ENCODE data around the gene TNFSF9.
"Not testable (repeated sequence)": the region's sequence is repeated elsewhere in the genome, so short reads cannot be mapped to it uniquely, and the experiment has no call there.

Gene TNFSF9

GRCh38 chr19:6532244-6532999 lies 1.6 kb downstream of the TNFSF9 start:
- no peak for DNase-seq (ENCODE audit: low read depth)

GRCh38 chr19:6533000-6533328 lies 2.1 kb downstream of the TNFSF9 start:
- no peak for DNase-seq (ENCODE audit: low read depth)

- no peak for DNase-seq (ENCODE audit: low read depth)
Measured at GRCh38 chr19:6533746-6534418, 3.1 kb downstream of the TNFSF9 start.

DNA sequence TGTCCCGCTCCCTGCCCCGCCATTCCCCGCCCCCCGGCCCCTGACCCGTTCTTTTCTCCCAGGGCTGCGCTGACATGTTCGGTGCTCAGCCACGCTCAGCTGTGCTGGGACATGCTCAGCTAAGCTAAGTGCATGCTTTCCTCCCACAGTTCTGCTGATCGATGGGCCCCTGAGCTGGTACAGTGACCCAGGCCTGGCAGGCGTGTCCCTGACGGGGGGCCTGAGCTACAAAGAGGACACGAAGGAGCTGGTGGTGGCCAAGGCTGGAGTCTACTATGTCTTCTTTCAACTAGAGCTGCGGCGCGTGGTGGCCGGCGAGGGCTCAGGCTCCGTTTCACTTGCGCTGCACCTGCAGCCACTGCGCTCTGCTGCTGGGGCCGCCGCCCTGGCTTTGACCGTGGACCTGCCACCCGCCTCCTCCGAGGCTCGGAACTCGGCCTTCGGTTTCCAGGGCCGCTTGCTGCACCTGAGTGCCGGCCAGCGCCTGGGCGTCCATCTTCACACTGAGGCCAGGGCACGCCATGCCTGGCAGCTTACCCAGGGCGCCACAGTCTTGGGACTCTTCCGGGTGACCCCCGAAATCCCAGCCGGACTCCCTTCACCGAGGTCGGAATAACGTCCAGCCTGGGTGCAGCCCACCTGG lies 3.7 kb downstream of the TNFSF9 start:
- DNase-seq (ENCODE audit: low read depth): no peak

DNA sequence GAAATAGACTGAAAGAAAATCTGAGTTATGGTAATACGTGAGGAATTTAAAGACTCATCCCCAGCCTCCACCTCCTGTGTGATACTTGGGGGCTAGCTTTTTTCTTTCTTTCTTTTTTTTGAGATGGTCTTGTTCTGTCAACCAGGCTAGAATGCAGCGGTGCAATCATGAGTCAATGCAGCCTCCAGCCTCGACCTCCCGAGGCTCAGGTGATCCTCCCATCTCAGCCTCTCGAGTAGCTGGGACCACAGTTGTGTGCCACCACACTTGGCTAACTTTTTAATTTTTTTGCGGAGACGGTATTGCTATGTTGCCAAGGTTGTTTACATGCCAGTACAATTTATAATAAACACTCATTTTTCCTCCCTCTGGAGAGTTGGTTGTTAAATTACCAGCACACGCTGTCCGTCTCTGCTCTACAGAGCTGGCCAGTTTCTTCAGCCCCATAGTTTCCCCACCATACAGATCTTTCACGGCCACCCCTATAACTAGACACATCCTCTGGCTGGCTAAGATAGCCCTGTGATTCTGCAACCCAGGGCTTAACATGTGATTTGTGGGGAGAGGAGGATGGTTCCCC lies 4.8 kb downstream of the TNFSF9 start:
- no peak for DNase-seq (ENCODE audit: low read depth)

GRCh38 chr19:6539514-6539913 lies 8.7 kb downstream of the TNFSF9 start:
- DNase-seq (ENCODE audit: low read depth): no peak

DNA sequence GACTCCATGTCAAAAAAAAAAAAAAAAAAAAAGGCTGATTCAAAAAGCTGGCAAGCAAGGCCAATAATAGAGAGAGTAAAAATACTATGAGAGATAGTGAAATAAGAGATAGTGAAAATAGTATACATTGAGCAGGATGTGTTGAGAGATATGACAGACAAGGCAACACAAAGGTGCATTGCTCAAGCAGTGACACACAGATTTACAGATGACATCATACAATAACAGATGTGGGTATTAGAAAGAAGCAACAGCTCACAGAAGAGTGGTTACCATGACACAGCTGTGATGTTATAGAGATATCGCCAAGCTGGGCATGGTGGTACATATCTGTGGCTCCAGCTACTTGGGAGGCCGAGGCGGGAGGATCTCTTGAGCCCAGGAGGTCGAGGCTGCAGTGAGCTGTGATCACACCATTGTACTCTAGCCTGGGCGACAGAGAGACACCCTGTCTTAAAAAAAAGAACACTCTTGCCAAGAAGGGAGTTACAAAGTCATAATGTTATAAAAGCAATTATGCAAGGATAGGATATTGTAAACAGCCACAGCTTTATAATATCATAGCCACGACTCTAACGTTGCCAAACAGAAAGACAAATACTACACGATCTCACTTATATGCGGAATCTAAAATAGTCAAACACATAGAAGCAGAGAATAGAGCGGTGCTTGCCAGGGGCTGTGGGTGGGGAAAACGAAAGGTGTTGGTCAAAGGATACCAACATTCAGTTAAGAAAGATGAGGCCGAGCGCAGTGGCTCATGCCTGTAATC lies 10.3 kb downstream of the TNFSF9 start:
- no peak for DNase-seq (ENCODE audit: low read depth)

- DNase-seq (ENCODE audit: low read depth): no peak
Measured at GRCh38 chr19:6543866-6544347, 13.1 kb downstream of the TNFSF9 start.

DNA sequence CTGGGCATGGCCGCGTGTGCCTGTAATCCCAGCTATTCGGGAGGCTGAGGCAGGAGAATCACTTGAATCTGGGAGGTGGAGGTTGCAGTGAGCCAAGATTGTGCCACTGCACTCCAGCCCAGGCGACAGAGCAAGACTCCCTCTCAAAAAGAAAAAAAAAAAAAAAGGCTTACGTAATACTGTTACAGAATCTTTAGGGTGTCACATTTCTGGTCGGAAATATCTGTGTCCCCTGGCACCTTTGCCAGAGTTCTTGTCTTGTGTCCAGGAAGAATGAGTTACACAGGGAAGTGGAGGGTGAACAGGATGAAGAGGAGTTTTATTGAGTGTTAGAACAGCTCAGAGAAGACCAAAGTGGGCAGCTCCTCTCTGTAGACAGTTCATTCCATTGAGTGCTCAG lies 19.9 kb downstream of the TNFSF9 start:
- DNase-seq (ENCODE audit: low read depth): not testable (repeated sequence)

- no peak for DNase-seq (ENCODE audit: low read depth)
Measured at GRCh38 chr19:6551091-6551490, 20.3 kb downstream of the TNFSF9 start.

DNA sequence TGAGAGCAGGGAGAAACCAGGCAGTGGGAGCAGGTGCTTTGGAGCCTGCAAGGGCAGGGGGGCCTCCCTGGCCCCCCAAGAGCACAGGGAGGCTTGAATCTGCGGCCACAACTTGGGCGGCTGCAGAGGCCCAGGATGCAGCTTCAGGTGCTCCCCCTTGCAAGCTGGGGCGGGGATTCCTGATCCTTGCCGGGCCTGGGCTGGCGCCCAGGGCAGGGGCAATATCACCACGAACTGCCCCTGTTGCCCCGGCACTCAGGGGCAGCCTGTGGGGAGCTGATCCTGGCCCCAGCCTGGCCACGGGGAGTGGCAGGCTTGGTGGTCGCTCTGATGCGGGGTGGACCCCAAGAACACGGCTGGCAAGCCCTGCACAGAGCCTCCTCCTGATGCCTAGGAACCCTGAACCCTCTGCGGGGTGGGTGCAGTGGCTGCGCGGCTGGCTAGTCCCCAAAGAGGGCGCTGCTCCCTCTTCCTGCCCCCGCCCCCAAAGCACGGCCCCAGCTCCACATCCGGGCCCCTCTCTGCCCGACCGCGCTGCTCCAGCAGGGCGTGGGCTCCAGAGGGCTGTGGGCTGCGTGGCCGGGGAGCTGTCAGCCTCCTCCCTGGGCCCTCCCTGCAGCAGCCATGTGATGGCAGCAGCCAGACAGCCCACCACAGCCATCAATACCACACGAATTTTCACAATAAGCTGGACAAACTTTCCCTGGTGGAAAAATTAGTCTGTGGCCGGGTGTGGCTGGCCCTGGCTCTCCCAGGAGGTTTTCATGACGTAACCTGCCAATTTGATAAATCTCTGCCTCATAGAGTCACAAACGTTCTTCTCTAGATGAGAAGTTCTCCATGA lies 21.0 kb downstream of the TNFSF9 start:
- peak; percentile 50 for DNase-seq (ENCODE audit: low read depth)

DNA sequence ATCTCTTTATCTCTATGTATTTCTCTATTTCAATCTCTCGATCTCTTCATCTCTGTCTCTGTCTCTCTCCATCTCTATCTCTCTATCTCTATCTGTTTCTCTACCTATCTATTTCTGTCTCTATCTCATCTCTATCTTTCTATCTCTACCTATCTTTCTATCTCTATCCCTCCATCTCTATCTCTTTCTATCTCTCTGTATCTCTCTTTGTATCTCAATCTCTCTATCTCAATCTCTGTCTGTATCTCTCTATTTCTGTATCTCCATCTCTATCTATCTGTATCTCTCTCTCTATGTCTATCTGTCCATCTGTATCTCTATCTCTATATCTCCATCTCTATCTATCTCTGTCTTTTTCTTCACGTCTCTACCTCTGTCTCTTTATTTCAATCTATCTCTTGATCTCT lies 25.2 kb downstream of the TNFSF9 start:
- DNase-seq (ENCODE audit: low read depth): no peak

DNA sequence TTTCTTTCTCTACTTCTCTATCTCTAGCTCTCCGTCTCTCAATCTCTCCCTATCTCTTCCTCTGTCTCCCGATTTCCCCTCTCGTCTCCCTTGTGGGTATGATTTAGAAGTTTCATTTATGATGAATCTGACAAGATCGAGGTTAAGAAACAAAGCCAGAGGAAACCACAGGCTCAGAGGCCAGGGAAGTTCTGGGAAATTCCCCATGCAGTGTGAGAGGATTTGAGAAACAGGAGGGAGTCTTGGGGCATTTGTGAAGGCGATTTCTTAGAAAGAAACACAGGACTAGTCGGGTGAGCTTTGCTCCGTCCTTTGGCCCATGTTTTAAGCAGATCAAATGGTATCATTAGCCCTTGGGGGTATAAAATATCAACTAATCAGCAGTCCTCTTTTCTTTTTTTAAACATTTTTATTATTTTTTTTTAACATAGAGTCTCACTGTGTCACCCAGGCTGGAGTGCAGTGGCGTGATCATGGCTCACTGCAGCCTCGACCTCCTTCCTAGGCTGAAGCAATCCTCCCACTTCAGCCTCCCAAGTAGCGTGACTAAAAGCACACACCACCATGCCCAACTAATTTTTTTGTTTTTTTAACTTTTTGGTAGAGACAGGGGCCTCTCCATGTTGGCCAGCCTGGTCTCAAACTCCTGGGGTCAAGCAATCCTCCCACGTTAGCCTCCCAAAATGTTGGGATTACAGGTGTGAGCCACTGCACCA lies 25.8 kb downstream of the TNFSF9 start:
- no peak for DNase-seq (ENCODE audit: low read depth)

DNA sequence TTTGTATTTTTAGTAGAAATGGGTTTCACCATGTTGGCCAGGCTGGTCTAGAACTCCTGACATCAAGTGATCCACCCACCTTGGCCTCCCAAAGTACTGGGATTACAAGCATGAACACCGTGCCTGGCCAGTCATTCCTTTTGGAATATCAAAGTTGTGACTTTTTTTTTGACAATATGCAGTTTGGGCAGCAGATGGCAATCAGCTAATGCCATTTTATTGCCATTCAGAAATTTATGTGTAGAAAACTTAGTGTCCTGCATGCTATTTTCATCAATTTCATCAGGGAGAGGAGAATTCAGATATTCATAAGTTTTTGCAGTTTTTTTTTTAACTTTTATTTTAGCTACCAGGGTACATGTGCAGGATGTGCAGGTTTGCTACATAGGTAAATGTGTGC lies 31.6 kb downstream of the TNFSF9 start:
- not testable (repeated sequence) for DNase-seq (ENCODE audit: low read depth)

- DNase-seq (ENCODE audit: low read depth): no peak
Measured at GRCh38 chr19:6564393-6564792, 33.6 kb downstream of the TNFSF9 start.

GRCh38 chr19:6566727-6567126 lies 35.9 kb downstream of the TNFSF9 start:
- DNase-seq (ENCODE audit: low read depth): not testable (repeated sequence)

DNA sequence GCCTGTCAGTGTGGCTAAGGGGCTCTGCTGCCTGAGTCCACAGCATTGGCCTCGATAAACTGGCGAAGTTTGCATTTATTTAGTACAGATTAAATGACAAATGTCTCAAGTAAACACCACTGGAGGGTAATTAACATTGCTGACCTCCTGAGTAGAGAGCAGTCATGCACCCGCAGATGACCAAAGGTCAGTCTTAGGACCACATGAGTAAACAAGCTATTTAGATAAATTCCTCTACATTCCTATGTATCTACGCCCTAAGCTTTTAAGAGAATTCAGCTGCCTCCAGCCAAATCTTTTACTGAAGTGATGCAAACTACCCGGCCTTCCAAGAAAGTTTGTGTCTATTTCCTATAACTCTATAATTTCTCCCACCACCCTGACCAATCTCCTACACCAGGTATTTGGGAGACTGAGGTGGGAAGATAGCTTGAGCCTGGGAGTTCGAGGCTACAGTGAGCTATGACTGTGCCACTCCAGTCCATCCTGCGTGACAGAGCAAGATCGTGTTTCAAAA lies 37.2 kb downstream of the TNFSF9 start:
- DNase-seq (ENCODE audit: low read depth): no peak

- DNase-seq (ENCODE audit: low read depth): no peak
Measured at GRCh38 chr19:6568816-6569215, 38.0 kb downstream of the TNFSF9 start.

GRCh38 chr19:6570764-6571163 lies 39.9 kb downstream of the TNFSF9 start:
- DNase-seq (ENCODE audit: low read depth): no peak

- no peak for DNase-seq (ENCODE audit: low read depth)
Measured at GRCh38 chr19:6571167-6571566, 40.3 kb downstream of the TNFSF9 start.
